Suppressor macrophage (primary cell): Measurements from ENCODE around the gene VPS51.

Experiments used
- DNase-seq, 4 experiments: peaks; one replicate each; pipeline ENCODE4 v3.0.0-alpha.2; 2020 to 2022

The VPS51 gene

DNA sequence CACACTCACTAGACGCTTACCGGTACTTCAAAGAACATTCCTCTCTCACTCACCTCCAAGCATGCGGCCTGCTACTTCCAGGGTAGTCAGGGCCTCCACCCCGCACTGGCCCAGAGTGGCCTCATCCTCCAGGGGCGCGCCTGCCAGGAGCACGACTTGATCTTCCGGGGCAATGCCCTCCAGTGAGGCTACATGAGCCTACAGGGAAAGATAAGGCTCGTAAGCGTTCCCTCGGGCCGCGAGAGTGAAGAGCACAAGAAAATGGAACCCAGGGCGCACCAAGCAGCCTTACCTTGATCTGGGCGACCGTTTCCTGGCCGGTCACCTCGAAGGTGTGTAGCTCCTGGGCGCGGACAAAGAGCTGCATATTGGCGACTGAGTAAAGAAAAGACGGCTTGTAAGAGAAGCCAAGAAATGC lies 25.4 kb downstream of the VPS51 start:
- peak; percentile 44 to 60 (median 46) for DNase-seq

DNA sequence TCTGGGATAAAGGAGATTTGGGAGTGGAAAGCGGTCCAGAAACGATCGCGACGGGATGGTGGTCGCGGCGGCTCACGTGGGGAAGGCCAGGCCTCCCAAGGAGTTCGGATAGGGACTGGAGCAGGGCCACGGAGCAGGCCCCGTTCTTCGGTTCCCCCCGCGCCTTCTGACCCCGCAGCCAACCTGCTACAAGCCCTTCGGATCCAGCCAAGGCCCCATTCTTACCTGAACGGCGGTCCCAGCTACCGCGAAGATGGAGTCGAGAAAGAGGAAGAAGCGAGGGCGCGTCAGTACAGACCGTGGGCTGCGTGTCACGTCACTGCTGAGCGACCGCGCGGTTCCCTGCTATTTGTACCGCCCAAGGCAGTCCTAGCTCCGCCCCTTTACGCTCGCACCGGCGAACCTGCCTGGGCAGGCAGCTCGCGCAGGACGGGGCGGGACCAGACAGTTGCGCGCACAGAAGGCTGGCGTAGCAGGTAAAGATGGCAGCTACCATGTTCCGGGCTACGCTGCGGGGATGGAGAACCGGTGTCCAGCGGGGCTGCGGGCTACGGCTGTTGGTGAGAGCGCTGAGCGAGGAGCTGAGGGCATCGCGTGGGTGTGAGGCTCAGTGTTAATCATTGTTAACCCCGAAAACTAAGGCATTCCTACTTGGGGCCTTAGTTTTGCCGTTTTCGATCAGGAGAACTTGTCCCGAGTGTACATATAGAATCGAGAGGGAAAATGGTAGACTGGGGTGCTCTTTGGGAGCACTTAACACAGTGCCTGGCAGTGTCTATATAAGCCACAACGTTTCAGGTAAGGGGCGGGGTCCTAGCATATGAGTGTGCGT lies 26.1 kb downstream of the VPS51 start, which contains the start of the genes FAU and MRPL49:
FAU (minus strand) TSS at position 270 of the 832 bp plus-strand sequence. CDS start 321 bp downstream, outside the sequence.
MRPL49 (plus strand) TSS at position 457 of the 832 bp plus-strand sequence; CDS start at position 483, 26 bp downstream.
- DNase-seq, result peak; percentile 99

- DNase-seq, result no peak
These were observed 28.6 kb downstream of the VPS51 start for GRCh38 chr11:65124480-65125196.

GRCh38 chr11:65125197-65126056 lies 29.4 kb downstream of the VPS51 start:
- DNase-seq, result no peak

DNA sequence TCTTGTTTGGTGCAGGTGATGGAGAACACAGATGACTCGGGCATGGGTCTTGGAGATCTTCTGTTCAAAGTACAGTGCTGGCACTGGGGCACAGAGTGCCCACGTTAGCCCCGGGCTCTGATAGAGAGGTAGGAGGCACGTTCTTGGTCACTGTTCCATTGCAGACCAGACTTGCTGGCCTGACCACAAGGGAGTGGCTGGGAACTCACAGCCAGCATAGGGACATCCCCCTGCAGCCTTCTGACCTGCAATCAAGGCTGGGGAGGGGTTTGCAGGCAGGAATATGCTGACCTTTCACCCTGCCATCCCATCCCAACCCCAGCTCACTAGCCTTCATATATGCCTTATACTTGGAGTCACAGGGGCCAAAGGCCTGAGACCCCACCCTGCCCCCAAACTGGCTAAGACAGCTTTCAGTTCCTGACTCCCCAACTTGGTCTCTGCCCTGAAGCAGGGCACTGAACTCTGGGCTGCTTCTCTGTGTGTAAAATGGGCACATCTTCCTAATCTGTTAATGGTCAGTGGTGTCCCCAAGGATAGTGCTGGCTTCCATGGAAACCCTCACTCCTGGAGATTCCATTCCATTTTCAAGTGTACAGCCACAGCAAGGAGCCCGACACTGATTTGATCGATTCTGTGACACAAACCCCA lies 30.7 kb downstream of the VPS51 start:
- peak in 1 of 4 experiments; percentile 4 for DNase-seq

DNA sequence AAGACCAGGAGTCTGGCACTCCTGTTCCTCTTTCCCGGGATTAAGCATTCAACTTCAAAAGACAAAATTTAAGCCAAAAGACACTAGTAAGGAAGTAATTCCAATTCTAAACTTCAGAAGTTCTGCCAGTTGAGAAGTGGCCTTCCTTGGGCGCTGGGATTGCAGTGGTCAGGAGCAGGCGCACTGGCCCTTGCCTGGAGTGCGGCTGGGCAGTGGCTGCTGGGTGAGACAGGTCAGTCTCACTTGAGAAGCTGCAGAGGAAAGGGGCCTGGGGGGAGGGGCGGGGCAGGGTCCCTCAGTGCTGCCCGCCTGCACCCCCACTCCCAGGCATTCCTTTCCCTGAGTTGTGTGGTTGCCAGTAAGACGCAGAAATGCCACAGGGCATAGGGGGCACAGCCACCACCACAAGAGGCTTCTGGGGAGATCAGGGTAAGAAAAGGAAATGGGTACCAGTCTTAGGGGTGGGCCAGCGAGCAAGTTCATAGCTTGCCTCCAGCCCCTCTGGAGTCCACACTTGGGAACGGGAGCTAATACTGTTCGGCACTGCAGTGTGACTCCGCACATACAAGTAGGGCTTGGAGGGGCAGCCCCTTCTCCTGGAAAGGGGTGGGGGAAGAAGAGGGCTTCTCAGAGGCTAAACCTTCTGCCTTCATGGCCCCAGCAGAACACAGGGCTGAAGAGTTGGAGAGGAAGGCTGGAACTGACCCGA lies 31.6 kb downstream of the VPS51 start:
- DNase-seq, result no peak

- peak in 1 of 4 experiments; percentile 1 for DNase-seq
These were observed 32.5 kb downstream of the VPS51 start for GRCh38 chr11:65128182-65129145.

DNA sequence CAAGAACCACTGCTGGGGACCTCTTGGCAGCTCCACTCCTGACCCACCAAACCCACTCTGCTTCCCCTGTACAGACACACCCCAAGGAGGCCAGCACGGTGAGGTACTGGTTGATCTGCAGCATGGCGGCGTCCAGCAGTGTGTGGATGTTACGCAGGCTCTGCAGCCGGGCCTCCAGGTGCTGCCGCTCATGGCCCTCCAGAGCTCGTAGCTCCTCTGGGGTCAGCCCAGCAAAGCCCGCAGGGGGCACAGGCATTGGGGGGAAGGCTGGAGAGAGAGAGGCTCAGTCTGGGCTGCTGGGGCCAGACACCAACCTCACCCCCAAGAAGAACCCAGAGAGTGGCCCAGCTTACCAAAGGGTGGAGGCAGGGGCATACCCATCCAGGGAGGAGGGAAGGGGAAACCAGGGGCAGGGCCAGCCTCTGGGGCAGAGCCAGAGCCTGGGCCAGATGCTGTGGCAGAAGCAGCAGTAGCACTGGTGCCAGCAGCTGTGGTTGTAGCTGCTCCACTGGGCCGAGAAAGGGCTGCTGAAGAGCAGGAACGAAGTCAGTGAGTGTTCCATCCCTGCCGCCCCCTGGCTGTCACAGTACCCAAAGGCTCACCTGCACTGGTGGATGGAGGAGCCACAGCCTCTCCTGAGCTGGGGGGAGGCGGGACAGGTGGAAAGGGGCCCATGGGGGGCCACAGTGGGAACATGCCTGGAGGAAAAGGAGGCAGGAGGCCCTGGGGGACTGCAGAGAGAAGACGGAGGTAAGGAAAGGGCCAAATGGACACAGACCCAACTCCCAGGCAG lies 33.8 kb downstream of the VPS51 start:
- DNase-seq, result peak in 1 of 4 experiments; percentile 1

DNA sequence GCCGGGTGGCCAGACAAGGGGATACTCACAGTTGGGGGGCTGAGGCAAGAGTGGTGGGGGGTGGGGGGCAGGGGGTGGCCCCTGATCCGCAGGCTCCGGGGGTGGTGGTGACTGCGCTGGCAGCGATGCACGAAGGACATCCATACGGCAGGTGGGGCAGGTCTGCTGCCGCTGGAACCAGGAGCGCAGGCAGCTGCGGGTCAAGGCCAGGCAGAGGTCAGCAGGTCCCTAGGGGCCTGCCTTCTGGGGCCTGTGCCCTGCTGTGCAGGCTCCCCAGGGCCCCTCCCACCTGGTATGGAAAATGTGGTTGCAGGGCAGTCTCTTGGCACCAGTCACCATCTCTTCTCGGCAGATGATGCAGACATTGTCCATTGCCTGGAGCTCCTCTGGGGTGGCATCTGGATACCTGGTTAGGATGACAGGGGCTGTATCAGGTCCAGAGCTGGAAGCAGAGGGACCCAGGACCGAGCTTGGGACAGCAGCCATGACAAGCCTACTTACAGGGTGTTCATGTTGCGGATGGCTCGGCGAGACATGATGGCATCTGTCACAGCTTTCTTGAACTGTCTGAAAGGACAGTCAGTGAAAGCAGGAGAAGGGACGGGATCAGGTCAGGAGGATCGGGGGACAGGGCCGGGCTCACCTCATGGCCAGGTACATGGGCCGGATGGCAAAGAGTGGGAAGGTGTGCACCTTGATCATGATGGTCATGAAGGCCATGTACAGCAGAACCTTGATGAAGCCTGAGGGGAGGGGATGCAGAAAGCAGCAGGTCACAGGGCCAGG lies 34.8 kb downstream of the VPS51 start:
- DNase-seq, result peak in 1 of 4 experiments; percentile 1

GRCh38 chr11:65131417-65131776 lies 35.4 kb downstream of the VPS51 start:
- no peak for DNase-seq

DNA sequence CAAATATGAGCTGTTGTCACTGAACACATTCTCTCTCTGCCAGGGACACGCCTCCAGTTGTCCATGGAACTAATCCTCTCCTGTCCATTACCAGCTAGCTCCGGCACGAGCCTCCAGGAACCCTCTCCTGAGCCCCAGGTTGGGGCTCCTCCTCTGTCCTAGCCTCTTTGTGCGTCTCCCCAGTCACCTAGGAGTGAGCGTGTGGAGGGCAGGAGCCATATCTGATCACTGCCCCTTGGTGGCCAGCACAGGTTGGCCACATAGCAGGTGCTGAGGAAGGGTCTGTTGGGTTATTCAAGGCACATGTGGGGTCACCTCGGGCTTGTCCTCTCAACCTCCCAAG lies 35.9 kb downstream of the VPS51 start:
- no peak for DNase-seq

DNA sequence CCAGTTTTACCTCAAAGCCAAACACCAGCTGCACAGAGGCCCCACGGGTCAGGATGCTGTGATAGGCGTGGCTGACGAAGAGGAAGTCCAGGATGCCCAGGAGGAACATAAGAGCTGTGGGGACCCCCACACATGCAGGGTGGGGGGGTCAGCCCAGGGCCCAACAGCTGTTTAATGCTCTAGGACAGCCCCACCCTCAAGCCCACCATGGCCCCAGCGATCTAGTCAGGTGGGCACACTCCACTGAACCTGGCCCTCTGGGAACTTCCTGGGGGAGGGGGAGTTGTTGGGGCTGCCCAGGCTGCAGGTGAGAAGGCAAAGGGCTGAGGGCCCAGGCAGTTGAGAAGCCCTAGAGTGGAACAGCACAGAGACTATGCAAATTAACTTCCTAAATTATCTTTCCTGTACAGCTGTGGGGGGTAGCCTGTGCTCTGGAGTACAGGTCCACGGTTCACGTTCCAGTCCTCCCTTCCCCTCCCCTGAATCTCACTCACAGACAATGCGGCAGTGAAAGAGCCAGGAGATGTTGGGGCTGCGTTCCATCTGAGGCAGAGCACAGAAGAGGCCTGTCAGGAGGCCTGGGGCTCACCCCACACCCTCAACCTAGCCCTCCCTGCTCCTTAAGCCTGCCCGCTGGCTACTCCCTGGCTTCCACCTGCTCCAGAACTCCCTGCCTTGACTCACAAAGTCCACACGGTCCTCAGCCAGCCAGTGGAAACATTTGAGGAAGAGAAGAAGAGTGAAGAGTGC lies 36.4 kb downstream of the VPS51 start:
- DNase-seq, result peak in 1 of 4 experiments; percentile 1

GRCh38 chr11:65132988-65133700 lies 37.1 kb downstream of the VPS51 start:
- peak in 3 of 4 experiments; percentile 51 to 68 (median 66) for DNase-seq

- DNase-seq, result peak in 2 of 4 experiments; percentile 20 to 23
These were observed 37.7 kb downstream of the VPS51 start for GRCh38 chr11:65133724-65134123.

DNA sequence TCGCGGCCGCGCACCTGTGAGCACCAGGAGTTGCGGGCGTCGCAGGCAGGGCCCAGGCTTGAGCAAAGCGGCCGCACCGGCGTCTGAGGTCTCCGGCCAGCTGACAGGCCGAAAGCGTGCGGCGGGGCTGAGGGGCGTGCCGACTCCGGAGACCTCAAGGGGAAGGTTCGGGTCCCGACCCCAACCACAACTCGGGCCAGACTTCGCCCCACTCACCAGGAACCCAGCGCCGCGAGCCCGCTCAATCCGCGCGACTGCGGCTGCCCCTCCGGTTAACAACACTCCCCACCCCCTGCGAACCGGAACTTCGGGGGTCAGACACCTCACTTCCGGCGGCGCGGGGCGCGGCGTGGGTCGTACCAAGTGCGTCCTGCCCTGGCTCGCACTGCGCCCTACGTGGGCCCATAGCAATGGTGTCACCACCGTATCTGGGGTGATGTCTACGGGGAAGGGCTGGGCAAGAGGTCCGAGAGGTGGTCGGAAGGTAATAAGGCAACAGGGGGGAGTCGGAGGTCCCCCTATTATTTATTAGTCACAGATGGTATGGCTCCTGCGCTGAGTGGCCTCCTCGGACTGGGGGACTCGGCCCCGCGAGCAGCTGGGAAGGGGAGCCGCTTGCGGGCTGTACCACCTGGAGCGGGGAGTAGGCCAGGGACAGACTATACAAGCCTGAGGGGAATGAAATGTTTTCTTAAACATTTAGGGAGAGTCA lies 38.4 kb downstream of the VPS51 start, which contains the start of gene SYVN1:
SYVN1 (minus strand) TSS at position 280 of the 712 bp plus-strand sequence. CDS start 918 bp downstream, outside the sequence.
- DNase-seq, result peak; percentile 93 to 97 (median 96)
